ENCODE results near the gene RNF168.
"Not testable (repeated sequence)": the region's sequence is repeated elsewhere in the genome, so short reads cannot be mapped to it uniquely, and the experiment has no call there.

RNF168 gene

GRCh38 chr3:196462680-196463477, 40.7 kb downstream of the RNF168 start:
- DNase-seq = not testable (repeated sequence)

- no peak for DNase-seq
Observed at GRCh38 chr3:196458063-196458462, 45.5 kb downstream of the RNF168 start.

- not testable (repeated sequence) for DNase-seq
Observed at GRCh38 chr3:196457470-196457869, 46.1 kb downstream of the RNF168 start.

- DNase-seq = no peak
Observed at GRCh38 chr3:196454935-196455334, 48.6 kb downstream of the RNF168 start.

- DNase-seq = not testable (repeated sequence)
Observed at GRCh38 chr3:196445391-196445790, 58.2 kb downstream of the RNF168 start.

- no peak for DNase-seq
Observed at GRCh38 chr3:196444500-196444894, 59.1 kb downstream of the RNF168 start.

GRCh38 chr3:196440696-196441095, 62.9 kb downstream of the RNF168 start:
- no peak for DNase-seq

- DNase-seq = no peak
Observed at GRCh38 chr3:196440041-196440537, 63.5 kb downstream of the RNF168 start.

- peak; percentile 96 for DNase-seq
Observed at GRCh38 chr3:196432137-196432879, 71.3 kb downstream of the RNF168 start, which contains the start of gene UBXN7. Gene UBXN7 (minus strand): TSS chr3:196432427. CDS start chr3:196432399, 28 bp downstream.

GRCh38 chr3:196431181-196432136, 72.1 kb downstream of the RNF168 start:
- peak; percentile 62 for DNase-seq

GRCh38 chr3:196428041-196428440, 75.5 kb downstream of the RNF168 start:
- DNase-seq = no peak

GRCh38 chr3:196424421-196424820, 79.1 kb downstream of the RNF168 start:
- not testable (repeated sequence) for DNase-seq

GRCh38 chr3:196423044-196423781, 80.4 kb downstream of the RNF168 start:
- peak; percentile 7 for DNase-seq

- not testable (repeated sequence) for DNase-seq
Observed at GRCh38 chr3:196421668-196422067, 81.9 kb downstream of the RNF168 start.

GRCh38 chr3:196419386-196419785, 84.2 kb downstream of the RNF168 start:
- DNase-seq = no peak
